ENCODE measurements around the gene SMC1B. TPM values are rescaled to one million over a fixed set of nuclear protein-coding genes. Genes with fewer than 3 reads are reported as not detected.
A peak's percentile ranks its signal among the peaks of the same experiment; 100 is the strongest.

Gene SMC1B
- total RNA-seq, 3 donors from 2014 or later (not counting 1 experiment from before 2014, with no cell fraction given) = 0.07 to 0.09 TPM; not detected in 1

DNA sequence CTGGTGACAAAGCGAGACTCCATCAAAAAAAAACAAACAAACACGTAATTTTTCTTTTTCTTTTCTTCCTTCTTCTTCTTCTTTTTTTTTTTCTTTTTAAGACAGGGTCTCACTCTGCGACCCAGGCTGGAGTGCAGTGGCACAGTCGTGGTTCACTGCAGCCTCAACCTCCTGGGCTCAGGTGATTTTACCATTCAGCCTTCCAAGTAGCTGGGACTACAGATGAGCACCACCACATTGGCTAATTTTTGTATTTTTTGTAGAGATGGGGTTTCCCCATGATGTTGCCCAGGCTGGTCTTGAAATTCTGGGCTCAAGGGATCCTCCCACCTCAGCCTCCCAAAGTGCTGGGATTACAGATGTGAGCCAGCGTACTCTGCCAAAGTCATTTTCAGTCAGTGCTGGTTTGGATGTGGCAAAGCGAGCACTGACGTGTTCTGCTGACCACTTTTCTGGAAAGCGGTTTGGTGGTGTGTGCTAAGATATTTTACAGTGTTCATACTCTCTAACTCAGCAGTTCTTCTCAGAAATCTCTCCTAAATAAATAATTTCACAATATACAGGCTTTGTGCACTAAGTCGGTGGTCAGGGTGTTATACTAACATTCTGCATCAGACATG is 92.9 kb downstream of the SMC1B start:
- no peaks in the 10 kb centered on the region for H3K36me3 Mint-ChIP-seq
- ATAC-seq = no peak

GRCh38 chr22:45319324-45319685 is 94.1 kb downstream of the SMC1B start:
- Mint-ChIP-seq H3K9me3 (no peaks in the 10 kb centered on the region), H3K27me3 (ENCODE audit: low read depth in 2 of 2) (no peaks in the 10 kb centered on the region), H3K4me1 (peaks cover 24 to 28% of the 10 kb centered on the region in 2 donors), H3K27ac (peak overlapping the region; percentile 98 to 100), H3K4me3 (peak overlapping the region; percentile 87), H3K36me3 (no peaks in the 10 kb centered on the region)
- intact Hi-C loops (cut with micrococcal nuclease) = loop anchor here (1.0 to 10.0 kb wide), 2 partner anchors 28 to 965 kb away; no protein-coding TSS in a partner anchor
- no peak for ATAC-seq
- 81% methylated on average over 5 of the region's 5 CpGs for WGBS (ENCODE audit: insufficient coverage)
- Histone ChIP-seq H3K36me3 (ENCODE audit: control insufficient read depth, insufficient read depth, low read length) (peaks cover 18% of the 10 kb centered on the region), H3K27me3 (ENCODE audit: control insufficient read depth, insufficient read depth, low read length) (no peaks in the 10 kb centered on the region), H3K9me3 (ENCODE audit: control insufficient read depth, insufficient read depth, low read length) (no peaks in the 10 kb centered on the region), H3K4me3 (ENCODE audit: low read length) (no peak overlapping the region), H3K4me1 (ENCODE audit: control insufficient read depth, insufficient read depth, low read length) (peaks cover 31% of the 10 kb centered on the region), H3K27ac (ENCODE audit: low read length) (peak overlapping the region; percentile 99)
- TF ChIP-seq, protein P1, sequence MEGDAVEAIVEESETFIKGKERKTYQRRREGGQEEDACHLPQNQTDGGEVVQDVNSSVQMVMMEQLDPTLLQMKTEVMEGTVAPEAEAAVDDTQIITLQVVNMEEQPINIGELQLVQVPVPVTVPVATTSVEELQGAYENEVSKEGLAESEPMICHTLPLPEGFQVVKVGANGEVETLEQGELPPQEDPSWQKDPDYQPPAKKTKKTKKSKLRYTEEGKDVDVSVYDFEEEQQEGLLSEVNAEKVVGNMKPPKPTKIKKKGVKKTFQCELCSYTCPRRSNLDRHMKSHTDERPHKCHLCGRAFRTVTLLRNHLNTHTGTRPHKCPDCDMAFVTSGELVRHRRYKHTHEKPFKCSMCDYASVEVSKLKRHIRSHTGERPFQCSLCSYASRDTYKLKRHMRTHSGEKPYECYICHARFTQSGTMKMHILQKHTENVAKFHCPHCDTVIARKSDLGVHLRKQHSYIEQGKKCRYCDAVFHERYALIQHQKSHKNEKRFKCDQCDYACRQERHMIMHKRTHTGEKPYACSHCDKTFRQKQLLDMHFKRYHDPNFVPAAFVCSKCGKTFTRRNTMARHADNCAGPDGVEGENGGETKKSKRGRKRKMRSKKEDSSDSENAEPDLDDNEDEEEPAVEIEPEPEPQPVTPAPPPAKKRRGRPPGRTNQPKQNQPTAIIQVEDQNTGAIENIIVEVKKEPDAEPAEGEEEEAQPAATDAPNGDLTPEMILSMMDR (IDR thresholded peaks at IDR 0.05) = no peak
- peak in 1 of 2 donors; percentile 26 for DNase-seq

More for the DNA sequence above, 92.9 kb downstream of the SMC1B start:
- peaks cover 31% of the 10 kb centered on the region for H3K4me1 ChIP-seq (ENCODE audit: control insufficient read depth, insufficient read depth, low read length)
- no peaks in the 10 kb centered on the region for H3K27me3 ChIP-seq (ENCODE audit: control insufficient read depth, insufficient read depth, low read length)
- peak in 1 of 2 donors; percentile 31 for DNase-seq
- no peak overlapping the region for H3K4me3 ChIP-seq (ENCODE audit: low read length)
- Mint-ChIP-seq H3K9me3 (no peaks in the 10 kb centered on the region), H3K4me3 (no peak overlapping the region), H3K27ac (peak overlapping the region; percentile 98 to 100), H3K27me3 (ENCODE audit: low read depth in 2 of 2) (no peaks in the 10 kb centered on the region), H3K4me1 (peaks cover 24 to 33% of the 10 kb centered on the region in 2 donors)
- H3K9me3 ChIP-seq (ENCODE audit: control insufficient read depth, insufficient read depth, low read length) = no peaks in the 10 kb centered on the region
- TF ChIP-seq, protein P1 (IDR thresholded peaks at IDR 0.05) = no peak
- H3K27ac ChIP-seq (ENCODE audit: low read length) = no peak overlapping the region
- H3K36me3 ChIP-seq (ENCODE audit: control insufficient read depth, insufficient read depth, low read length) = peaks cover 27% of the 10 kb centered on the region
- intact Hi-C loops (cut with micrococcal nuclease) = no loop called here
- WGBS (ENCODE audit: insufficient coverage) = 88% methylated on average over 6 of the region's 9 CpGs

DNA sequence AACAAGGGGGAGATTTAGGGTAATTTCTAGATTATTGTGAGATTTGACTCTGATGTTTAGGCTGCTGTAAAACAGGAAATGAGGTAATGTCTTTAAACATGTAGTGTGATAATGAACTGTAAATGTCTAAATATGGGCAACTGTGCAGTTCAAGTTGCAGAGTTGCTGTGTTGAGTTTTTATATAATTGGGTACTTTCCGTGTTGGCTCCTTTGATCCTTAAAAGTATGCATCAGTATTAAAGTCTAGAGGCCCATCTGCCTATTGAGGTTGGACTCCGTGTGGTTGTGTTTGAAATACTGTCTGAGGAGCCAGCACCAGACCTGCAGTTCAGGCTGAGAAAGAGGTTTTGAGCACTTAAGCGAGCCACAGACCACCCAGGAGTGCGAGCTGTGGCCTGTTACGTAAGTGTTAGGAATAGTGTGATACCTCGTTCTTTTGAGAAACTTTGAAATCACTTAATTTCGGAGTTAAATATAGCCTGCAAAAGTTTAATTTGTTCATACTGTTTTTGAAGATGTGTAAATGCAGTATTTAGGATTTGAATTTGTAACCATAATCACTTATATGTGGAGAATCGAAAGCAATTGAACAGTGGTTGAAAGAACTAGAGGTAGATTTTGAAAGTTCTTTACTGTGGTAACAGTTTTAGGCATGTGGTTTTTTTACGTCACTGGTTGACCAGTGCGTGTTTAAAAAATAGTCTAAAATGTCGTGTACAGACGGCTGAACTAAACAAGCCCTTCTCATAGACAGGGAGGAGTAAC is 94.7 kb downstream of the SMC1B start:
- peaks cover 24 to 28% of the 10 kb centered on the region in 2 donors for H3K4me1 Mint-ChIP-seq

More for the DNA sequence above, 94.7 kb downstream of the SMC1B start:
- 26% methylated on average over 12 of the region's 12 CpGs for WGBS (ENCODE audit: insufficient coverage)
- ATAC-seq (peak; percentile 73 to 84 (median 79)), DNase-seq (peak; percentile 69 to 91)
- Histone ChIP-seq H3K4me3 (ENCODE audit: low read length) (peak overlapping the region; percentile 24), H3K4me1 (ENCODE audit: control insufficient read depth, insufficient read depth, low read length) (peaks cover 31% of the 10 kb centered on the region), H3K27me3 (ENCODE audit: control insufficient read depth, insufficient read depth, low read length) (no peaks in the 10 kb centered on the region), H3K9me3 (ENCODE audit: control insufficient read depth, insufficient read depth, low read length) (no peaks in the 10 kb centered on the region), H3K36me3 (ENCODE audit: control insufficient read depth, insufficient read depth, low read length) (peaks cover 12% of the 10 kb centered on the region), H3K27ac (ENCODE audit: low read length) (peak overlapping the region; percentile 99)
- TF ChIP-seq, protein P1 (IDR thresholded peaks at IDR 0.05) = no peak
- Mint-ChIP-seq H3K27me3 (ENCODE audit: low read depth in 2 of 2) (no peaks in the 10 kb centered on the region), H3K9me3 (no peaks in the 10 kb centered on the region), H3K27ac (peak overlapping the region; percentile 98 to 100), H3K36me3 (no peaks in the 10 kb centered on the region), H3K4me3 (peak overlapping the region; percentile 87)
- intact Hi-C loops (cut with micrococcal nuclease) = loop anchor here (1.0 to 10.0 kb wide), 3 partner anchors 9 to 966 kb away; partner anchors contain the start of gene FAM118A
